ENCODE results near the gene MPZL3. TPM values are rescaled to one million over a fixed set of nuclear protein-coding genes. Genes with fewer than 3 reads are reported as not detected.

The MPZL3 gene
- total RNA-seq, 1 donor from 2014 or later, result 34.8 TPM

- no peak for TF ChIP-seq CTCF (IDR thresholded peaks at IDR 0.05; ENCODE audit: insufficient read depth, low read length, severe bottlenecking)
- FAIRE-seq (no peak), DNase-seq (ENCODE audit: low read depth) (no peak)
- H3K27me3 ChIP-seq (ENCODE audit: control insufficient read depth, insufficient read depth, low read length), result no peaks in the 10 kb centered on the region
- H3K4me3 ChIP-seq (ENCODE audit: low read depth, low read length), result no peak overlapping the region
- no peaks in the 10 kb centered on the region for H3K36me3 ChIP-seq (ENCODE audit: control insufficient read depth, insufficient read depth, low read length)
Observed at GRCh38 chr11:118219732-118220131, 32.4 kb downstream of the MPZL3 start.

- no peak for TF ChIP-seq CTCF (IDR thresholded peaks at IDR 0.05; ENCODE audit: insufficient read depth, low read length, severe bottlenecking)
- DNase-seq (ENCODE audit: low read depth) (no peak), FAIRE-seq (peak; percentile 47)
- Histone ChIP-seq H3K4me3 (ENCODE audit: low read depth, low read length) (no peak overlapping the region), H3K27me3 (ENCODE audit: control insufficient read depth, insufficient read depth, low read length) (no peaks in the 10 kb centered on the region), H3K36me3 (ENCODE audit: control insufficient read depth, insufficient read depth, low read length) (no peaks in the 10 kb centered on the region)
Observed at GRCh38 chr11:118219244-118219643, 32.9 kb downstream of the MPZL3 start.

GRCh38 chr11:118217575-118217974 lies 34.6 kb downstream of the MPZL3 start:
- no peaks in the 10 kb centered on the region for H3K27me3 ChIP-seq (ENCODE audit: control insufficient read depth, insufficient read depth, low read length)
- TF ChIP-seq CTCF (IDR thresholded peaks at IDR 0.05; ENCODE audit: insufficient read depth, low read length, severe bottlenecking), result no peak
- no peak for DNase-seq (ENCODE audit: low read depth)
- no peaks in the 10 kb centered on the region for H3K36me3 ChIP-seq (ENCODE audit: control insufficient read depth, insufficient read depth, low read length)
- no peak for FAIRE-seq
- no peak overlapping the region for H3K4me3 ChIP-seq (ENCODE audit: low read depth, low read length)

GRCh38 chr11:118216621-118217481 lies 35.3 kb downstream of the MPZL3 start:
- H3K27me3 ChIP-seq (ENCODE audit: control insufficient read depth, insufficient read depth, low read length), result no peaks in the 10 kb centered on the region
- H3K4me3 ChIP-seq (ENCODE audit: low read depth, low read length), result no peak overlapping the region
- no peak for TF ChIP-seq CTCF (IDR thresholded peaks at IDR 0.05; ENCODE audit: insufficient read depth, low read length, severe bottlenecking)
- DNase-seq (ENCODE audit: low read depth) (no peak), FAIRE-seq (no peak)
- H3K36me3 ChIP-seq (ENCODE audit: control insufficient read depth, insufficient read depth, low read length), result no peaks in the 10 kb centered on the region

- Histone ChIP-seq H3K4me3 (ENCODE audit: low read depth, low read length) (no peak overlapping the region), H3K27me3 (ENCODE audit: control insufficient read depth, insufficient read depth, low read length) (no peaks in the 10 kb centered on the region), H3K36me3 (ENCODE audit: control insufficient read depth, insufficient read depth, low read length) (no peaks in the 10 kb centered on the region)
- DNase-seq (ENCODE audit: low read depth), result no peak
- TF ChIP-seq CTCF (IDR thresholded peaks at IDR 0.05; ENCODE audit: insufficient read depth, low read length, severe bottlenecking), result no peak
- FAIRE-seq, result no peak
Observed at GRCh38 chr11:118215765-118216164, 36.4 kb downstream of the MPZL3 start.

GRCh38 chr11:118215262-118215661 lies 36.9 kb downstream of the MPZL3 start:
- FAIRE-seq, result no peak
- no peaks in the 10 kb centered on the region for H3K36me3 ChIP-seq (ENCODE audit: control insufficient read depth, insufficient read depth, low read length)
- no peak for TF ChIP-seq CTCF (IDR thresholded peaks at IDR 0.05; ENCODE audit: insufficient read depth, low read length, severe bottlenecking)

More at GRCh38 chr11:118215262-118215661, 36.9 kb downstream of the MPZL3 start:
- H3K27me3 ChIP-seq (ENCODE audit: control insufficient read depth, insufficient read depth, low read length), result no peaks in the 10 kb centered on the region
- H3K4me3 ChIP-seq (ENCODE audit: low read depth, low read length), result no peak overlapping the region
- DNase-seq (ENCODE audit: low read depth), result no peak
